HG02981 (cell line): Measurements from ENCODE around the gene AK8.

Experiments used
- ATAC-seq: cut with Tn5 transposase; IDR thresholded peaks from one replicate; pipeline ENCODE4 v1.9.1; 2021; ENCODE audit warnings: mild to moderate bottlenecking, moderate library complexity; ENCODE audit not compliant: unreplicated experiment

Gene AK8

GRCh38 chr9:132826621-132827365 is 51.3 kb downstream of the AK8 start:
- ATAC-seq: no peak

GRCh38 chr9:132826131-132826530 is 52.0 kb downstream of the AK8 start:
- ATAC-seq: no peak

- ATAC-seq: no peak
Observed at GRCh38 chr9:132825430-132825829, 52.7 kb downstream of the AK8 start.

GRCh38 chr9:132824951-132825350 is 53.1 kb downstream of the AK8 start:
- no peak for ATAC-seq

GRCh38 chr9:132824151-132824550 is 53.9 kb downstream of the AK8 start:
- ATAC-seq: no peak

GRCh38 chr9:132823370-132824145 is 54.5 kb downstream of the AK8 start:
- no peak for ATAC-seq

GRCh38 chr9:132820169-132820944 is 57.7 kb downstream of the AK8 start:
- ATAC-seq: no peak

- no peak for ATAC-seq
Observed at GRCh38 chr9:132818588-132818987, 59.5 kb downstream of the AK8 start.

- ATAC-seq: no peak
Observed at GRCh38 chr9:132814937-132815336, 63.1 kb downstream of the AK8 start.

- no peak for ATAC-seq
Observed at GRCh38 chr9:132813115-132813771, 64.8 kb downstream of the AK8 start.

GRCh38 chr9:132811985-132812384 is 66.1 kb downstream of the AK8 start:
- ATAC-seq: no peak

- ATAC-seq: no peak
Observed at GRCh38 chr9:132810314-132810713, 67.8 kb downstream of the AK8 start.

- no peak for ATAC-seq
Observed at GRCh38 chr9:132809677-132810271, 68.3 kb downstream of the AK8 start.

- no peak for ATAC-seq
Observed at GRCh38 chr9:132808645-132809044, 69.4 kb downstream of the AK8 start.

GRCh38 chr9:132806723-132807421 is 71.2 kb downstream of the AK8 start:
- no peak for ATAC-seq

- no peak for ATAC-seq
Observed at GRCh38 chr9:132806306-132806705, 71.8 kb downstream of the AK8 start.

GRCh38 chr9:132804576-132805295 is 73.3 kb downstream of the AK8 start:
- no peak for ATAC-seq

GRCh38 chr9:132802121-132802795 is 75.8 kb downstream of the AK8 start:
- no peak for ATAC-seq

- ATAC-seq: no peak
Observed at GRCh38 chr9:132801659-132802058, 76.4 kb downstream of the AK8 start.
